GM19035 (cell line): ENCODE measurements around the gene WDR37.
"Not testable (repeated sequence)": the region's sequence is repeated elsewhere in the genome, so short reads cannot be mapped to it uniquely, and the experiment has no call there.

Source experiments
- ATAC-seq: cut with Tn5 transposase; IDR thresholded peaks from one replicate; pipeline ENCODE4 v1.9.1; 2021; ENCODE audit not compliant: unreplicated experiment

WDR37 gene

DNA sequence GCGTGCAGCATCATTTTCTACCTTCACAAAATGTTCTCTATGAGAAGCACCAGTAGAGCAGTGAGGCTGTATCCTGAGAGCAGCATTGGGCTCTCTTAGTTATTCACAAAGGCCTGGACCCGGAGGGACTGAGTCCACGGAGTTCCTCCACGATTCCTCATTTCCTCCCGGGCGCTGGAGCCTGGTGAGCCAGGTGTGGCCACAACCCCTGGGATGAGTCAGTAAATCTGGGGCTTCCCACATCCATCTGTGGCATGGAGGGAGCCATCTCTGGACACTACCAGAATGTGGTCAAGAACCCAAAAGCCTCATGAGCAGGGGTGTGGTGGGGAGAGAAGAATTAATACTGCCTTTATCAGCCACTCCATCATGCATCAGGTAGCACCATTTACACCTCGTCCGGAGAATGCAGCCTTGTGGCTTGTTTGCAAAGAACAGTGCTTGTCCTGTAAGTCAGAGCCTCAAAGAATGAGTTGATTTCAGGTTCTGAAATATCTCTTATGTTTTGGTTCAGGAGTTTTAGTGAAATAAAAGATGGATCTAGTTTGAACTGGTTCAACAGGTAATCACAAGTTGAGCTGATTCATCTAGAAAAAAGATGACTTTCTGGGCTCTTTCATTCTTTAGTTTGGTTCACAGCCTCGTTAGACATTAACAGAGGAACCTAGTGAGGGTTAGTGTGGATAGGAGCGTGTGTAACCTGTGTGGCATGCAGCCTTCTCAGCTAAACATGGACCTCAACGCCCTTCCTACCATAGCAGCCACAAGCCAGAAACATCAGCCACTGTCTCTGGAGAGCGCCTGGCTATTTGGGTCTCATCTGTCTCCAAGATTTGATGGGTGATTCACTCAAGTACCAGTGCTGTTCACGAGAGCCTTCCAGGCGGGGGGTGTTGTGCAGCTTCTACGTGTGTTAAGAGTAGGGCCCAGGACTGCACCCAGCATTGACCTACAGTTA, 95.2 kb downstream of the WDR37 start:
- no peak for ATAC-seq

DNA sequence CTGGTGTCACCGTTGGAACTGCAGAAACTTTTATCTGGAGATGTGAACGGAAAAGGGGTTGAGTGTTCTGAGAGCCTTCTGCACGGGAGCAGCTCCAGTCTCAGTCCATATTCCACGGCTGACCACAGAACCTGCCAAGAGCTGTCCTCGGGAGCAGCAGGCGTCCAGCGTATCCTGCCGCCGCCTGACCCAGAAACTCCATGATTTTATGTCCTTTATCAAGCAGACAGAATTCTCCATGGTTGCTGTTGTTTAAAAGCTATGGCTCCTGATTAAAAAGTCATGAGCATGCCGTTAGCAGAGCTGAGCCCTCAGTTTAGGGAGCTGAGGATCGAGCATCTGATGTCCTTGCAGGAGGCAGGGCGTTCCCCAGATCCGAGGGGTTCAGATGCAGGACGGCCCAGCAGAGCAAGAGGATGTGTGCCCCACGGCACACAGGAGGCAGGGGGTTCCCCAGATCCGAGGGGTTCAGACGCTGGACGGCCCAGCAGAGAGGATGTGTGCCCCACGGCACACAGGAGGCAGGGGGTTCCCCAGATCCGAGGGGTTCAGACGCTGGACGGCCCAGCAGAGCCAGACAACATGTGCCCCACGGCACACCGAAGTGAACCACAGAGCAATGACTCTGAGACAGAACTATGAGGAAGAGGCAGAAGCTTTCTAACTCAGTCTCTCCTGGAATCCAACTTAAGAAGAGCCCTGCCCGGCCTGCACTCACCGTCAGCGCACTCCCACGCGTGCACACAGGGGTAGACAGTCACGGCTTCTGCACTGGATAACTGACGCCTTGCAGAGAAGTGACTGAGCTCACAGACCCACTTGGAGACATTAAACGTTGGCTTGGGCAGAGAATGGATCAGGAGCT, 96.4 kb downstream of the WDR37 start:
- ATAC-seq = no peak

DNA sequence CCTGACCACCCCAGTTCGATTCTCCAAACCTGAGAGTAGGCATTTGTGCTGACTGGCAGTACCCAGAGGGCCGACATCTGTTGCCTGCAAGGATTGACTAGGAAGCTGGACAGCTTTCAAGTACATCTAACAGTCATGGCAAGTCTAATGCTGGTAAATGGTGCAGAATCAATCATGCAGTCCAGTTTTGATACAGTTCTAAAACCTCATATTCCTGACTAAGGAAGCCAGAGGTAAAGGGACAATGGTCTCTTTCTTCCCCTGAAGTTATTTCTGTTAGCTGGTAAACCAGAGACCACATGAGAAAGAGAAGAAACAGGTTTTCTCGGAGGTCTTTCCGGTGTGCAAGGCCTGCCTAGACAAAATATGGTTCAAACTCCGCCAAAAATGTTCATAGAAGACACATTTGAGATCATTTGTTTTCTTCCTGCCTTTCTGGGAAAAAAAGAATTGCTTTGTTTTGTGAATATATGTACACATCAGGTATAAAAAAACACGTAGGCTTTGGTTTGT, 97.1 kb downstream of the WDR37 start:
- no peak for ATAC-seq

DNA sequence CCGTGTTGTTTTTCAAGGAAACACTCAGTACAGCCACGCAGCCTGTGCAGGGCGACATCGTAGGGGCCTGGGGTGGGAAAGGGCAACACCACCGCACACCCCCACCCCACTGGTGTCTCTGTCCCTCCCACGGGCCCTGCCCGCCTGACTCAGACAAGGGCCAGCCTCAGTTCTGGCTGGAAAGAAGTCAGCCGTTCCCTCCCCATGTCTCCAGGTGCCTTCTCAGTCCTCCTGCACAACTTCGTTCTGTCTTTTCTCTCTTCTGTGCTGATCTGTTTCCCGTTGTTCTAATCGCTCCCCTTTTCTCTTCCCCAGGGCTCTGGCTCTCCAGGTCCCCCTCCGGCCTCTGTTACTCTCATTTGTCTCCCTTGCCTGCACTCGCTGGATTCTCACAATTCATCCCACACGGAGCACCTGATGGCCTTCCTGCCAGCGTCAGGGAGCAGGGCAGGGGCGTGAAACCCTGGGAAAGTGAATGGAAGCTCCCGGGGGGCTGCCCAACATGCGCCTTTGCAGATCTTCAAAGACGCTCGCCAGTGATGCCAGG, 97.7 kb downstream of the WDR37 start:
- no peak for ATAC-seq

DNA sequence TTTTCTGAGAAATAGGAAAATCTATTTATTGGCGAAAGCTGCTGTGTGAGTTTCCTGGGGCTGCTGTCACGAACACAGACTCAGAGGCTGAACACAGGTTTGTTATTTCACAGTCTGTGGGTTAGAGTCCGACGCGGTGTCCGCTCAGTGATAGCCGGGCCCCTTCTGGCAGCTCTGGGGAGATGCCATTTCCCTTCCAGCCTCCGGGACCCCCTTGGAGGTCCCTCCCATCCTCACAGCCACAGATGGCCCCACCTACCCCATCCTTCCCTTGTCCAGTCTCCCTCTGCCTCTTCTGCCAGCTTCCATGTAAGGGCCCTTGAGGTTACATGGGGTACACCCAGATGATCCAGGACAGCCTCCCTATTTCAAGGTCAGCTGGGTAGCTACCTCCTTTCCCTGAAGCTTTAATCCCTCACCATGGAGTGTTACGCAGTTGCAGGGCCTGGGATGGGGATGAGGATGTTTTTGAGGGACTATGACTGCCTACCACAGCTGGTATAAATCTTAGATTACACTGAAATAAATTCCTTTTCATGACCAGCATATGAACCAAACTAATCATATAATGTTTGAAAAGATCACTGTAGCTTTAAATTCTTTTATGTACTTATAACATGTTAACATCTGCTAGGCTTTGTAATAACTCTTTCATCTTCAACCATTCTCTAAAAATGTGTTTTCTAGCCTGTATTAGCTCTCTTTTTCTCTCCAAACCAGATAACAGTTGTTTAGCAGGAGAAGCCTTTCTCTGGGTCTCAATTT, 98.5 kb downstream of the WDR37 start:
- no peak for ATAC-seq

DNA sequence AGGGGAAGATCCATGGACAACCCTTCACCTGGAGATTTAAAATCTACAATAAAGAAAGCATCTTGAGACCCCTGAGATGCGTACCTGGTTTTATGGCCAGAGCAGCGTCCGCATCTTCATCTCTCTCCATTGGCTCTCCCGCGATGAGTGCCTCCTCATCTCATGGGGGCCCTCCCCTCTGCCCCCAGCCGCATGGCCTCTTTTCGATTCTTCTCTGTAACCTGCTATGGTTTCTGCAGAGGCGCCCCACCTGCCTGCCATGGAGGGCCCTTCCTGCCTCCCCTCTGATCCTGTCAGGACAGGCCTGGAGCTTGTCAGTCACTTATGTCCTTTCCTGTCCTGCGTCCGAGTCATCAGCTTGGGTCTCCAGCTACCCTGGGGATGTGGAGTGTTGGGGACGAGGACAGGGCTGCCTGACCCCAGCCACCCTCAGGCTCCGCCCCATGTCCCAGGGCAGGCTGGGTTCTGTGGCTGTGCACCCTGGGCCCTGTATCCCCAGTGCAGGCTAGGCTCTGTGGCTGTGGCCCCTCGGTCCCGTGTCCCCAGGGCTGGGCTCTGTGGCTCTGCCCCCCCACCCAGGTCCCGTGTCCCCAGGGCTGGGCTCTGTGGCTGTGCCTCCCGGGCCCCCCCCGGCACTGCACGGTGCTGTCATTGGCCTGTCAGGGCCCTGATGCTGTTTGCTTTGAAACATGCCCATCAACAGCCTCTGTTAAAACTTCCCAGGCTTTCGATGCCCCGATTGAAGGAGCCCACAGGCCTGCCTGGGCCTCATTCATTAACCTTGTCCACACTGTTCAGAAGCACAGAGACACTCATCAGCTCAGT, 99.8 kb downstream of the WDR37 start:
- no peak for ATAC-seq

DNA sequence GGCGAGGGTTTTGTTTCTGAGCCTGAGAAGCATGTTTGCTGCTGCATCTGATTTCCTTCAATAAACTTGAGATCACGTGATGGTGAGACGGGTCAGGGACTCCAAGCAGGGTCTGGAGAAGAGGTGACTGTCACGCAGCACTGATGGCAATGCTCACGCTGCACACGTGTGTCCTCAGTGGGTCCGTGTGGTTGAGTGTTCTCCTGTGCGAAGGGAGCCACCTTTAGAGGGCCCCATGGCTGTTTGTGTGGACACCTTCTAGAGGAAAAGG, 100.4 kb downstream of the WDR37 start:
- ATAC-seq = no peak

DNA sequence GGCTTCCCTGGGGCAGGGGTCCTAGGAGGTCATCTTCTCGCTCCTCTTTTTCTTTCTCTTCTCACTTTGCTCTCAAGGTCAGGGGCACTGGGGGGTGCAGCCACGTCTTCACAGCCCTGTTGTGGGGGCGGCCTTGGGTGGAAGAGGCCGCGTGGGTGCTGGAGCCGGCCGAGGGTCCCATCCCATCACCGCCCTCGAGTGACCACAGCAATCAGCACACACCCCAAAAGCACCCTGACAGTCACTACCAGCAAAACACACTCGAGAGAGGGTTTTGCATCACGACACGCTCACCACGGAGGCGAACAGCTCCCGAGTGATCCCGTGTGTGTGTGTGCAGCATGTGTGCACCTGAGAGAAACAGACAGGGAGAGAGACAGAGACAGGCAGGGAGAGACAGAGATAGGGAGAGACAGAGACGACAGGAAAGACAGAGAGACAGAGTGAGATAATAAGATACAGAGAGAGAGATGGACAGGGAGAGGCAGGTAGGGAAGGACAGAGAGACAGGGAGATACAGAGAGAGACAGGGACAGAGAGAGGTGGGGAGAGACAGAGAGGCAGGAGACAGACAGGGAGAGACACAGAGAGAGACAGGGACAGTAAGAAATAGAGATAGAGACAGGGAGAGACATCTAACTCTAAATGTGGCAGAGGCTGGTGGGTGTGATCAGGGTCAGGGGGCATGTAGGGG, 100.9 kb downstream of the WDR37 start:
- ATAC-seq = no peak

DNA sequence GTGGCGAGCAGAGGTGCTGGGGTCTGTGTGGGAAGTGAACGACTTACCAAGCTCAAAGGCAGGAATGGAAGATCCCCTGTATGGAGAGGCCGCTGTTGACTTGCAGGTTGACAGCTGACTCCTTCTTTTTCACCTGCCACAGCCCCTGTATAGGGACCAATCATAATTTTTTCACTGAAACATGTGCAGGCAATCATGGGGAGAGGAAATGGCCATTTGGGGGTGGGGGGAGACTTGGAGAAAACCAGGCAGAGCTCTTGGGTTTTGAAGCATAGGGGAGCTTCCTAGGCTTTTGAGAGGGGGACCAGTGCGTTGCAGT, 101.4 kb downstream of the WDR37 start:
- ATAC-seq = no peak

DNA sequence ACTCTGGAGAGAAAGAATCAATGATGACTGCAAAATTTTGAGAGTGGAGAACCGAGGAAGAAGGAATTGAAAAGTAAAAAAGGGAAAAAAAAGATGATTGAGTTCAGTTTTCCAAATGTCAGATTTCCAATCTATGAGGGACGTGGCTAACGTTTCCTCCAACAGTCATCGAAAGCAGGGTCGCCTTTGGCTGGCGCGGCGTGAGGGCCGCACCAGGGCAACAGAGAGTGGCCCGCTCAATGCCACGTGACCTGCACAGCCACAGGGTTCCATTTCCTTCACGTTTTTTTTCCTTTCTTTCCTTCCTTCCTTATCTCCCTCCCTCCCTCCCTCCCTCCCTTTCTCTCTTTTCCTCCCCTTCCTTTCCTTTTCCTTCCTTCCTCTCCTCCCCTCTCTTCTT, 101.9 kb downstream of the WDR37 start:
- no peak for ATAC-seq

DNA sequence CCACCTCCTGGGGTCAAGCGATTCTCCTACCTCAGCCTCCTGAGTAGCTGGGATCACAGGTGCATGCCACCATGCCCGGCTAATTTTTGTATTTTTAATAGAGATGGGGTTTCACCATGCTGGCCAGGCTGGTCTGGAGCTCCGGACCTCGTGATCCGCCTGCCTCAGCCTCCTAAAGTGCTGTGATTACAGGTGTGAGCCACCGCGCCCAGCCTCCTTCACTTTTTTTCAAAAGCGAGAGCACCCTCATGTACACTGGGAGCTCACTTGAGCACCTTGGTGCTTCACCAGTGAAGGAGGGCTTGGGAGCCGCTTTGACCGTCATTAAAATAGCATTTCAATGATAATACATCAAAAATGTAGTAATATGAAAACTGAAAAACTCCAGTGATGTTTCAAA, 102.4 kb downstream of the WDR37 start:
- not testable (repeated sequence) for ATAC-seq

DNA sequence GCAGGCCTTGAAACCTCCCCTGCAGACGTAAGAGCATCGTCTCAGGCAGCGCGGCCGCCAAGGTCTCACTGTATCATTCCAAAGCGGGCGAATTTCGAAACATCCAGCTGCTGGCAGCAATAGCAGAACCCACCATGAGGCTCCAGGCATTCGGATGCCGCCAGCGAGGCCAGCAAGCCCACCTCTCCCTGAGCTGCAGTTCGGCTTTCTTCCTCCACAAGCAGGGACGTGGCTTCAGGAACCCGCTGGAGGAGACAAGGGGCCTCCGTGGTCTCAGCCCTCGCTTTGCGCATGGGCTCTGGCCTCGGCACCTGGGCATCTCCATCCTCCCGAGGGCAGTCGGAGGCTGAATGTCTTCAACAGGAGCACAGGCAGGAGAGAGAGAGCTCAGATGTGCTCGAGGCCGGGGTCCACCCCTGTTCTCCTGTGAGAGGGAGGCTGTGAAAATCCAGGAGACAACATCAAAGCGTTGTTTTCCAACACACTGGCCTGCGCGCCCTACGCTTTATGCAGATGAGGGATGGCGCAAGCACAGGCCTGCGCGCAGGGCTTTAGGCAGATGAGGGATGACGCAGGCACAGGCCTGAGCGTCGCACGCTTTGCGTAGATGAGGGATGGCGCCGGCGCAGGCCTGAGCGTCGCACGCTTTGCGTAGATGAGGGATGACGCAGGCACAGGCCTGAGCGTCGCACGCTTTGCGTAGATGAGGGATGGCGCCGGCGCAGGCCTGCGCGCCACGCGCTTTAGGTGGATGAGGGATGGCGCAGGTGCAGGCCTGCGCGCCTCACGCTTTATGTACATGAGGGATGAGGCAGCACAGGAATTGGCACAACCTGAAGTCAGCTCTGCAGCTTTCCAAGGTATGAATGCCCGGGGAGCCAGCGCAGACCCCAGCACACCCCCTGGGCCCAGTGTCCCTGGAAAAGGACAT, 103.2 kb downstream of the WDR37 start:
- no peak for ATAC-seq

DNA sequence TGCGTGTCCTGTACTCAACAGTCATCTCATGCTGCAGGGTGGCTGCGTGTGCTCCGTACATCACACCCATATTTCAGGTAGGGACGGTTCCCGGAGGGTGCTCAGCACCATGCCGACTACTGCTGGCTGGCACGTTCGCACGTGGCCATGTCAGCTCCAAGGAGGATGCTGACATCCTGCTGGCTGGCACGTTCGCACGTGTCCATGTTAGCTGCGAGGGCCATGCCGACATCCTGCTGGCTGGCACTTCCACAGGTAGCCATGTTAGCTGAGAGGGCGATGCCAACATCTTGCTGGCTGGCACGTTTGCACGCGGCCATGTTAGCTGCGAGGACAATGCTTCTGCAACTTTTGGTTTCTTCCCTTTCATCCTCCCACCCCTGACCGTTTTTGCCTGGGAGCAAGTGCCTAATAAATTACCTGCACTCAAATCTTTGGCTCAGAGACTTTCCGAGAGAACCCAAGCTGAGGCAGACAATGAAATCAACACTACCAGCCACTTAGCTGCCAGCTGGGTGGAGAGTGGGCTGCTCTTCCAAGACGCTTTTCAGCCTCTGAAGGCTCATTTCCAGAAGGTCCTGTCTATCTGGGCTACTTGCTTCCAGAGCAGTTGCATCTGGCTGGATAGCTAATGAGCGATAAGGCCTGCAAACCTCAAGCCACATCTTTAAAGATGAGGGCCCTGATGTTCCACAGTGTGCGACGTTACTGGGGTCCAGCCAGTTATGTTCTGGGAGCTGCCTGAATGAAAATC, 104.6 kb downstream of the WDR37 start:
- no peak for ATAC-seq

DNA sequence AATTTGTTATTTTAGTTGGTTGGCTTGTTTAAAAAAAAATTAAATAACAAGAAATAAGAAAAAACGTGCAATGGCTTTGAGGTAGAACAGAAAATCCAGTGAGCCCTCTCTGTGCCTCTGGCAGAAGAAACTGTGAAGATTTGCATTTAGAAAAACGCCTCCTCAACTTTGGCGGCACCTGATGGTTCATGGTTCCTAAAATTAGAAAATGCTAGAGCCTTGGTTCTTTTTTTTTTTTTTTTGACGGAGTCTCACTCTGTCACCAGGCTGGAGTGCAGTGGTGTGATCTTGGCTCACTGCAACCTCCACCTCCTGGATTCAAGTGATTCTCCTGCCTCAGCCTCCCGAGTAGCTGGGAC, 105.1 kb downstream of the WDR37 start:
- not testable (repeated sequence) for ATAC-seq

DNA sequence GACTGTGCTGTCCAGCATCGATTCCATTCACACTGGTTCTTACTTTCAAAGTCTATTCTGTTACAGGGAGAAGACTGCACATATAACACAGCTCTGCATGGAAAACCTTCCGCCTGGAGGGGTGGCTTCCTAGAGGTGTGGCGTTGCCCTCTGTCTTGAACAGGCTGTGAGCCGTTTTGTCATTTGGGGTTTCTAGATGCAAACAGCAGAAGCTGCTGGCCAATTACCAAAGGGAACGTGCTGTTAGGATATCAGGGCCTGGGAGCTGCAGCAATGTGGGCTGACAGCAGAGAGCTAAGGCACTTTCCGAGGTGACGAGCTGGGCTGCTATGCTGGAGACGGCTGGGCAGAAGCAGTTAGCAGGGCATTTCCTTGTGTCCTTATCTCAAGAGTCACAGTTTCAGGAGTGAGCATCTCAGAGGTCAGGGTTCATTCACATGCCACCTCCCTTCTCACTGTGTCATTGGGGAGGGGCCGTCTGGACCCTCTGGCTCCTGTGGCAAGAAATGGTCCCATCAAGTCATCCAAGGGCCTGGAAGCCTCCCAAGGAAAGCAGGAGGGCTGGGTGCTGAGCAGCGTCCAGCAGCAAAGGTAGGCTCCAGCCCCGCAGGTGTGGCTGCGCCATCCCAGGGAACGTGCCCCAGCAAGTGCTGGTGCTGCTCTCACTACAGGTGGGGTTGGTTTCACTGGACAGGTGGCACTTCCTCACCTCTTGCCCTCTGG, 106.5 kb downstream of the WDR37 start:
- no peak for ATAC-seq

DNA sequence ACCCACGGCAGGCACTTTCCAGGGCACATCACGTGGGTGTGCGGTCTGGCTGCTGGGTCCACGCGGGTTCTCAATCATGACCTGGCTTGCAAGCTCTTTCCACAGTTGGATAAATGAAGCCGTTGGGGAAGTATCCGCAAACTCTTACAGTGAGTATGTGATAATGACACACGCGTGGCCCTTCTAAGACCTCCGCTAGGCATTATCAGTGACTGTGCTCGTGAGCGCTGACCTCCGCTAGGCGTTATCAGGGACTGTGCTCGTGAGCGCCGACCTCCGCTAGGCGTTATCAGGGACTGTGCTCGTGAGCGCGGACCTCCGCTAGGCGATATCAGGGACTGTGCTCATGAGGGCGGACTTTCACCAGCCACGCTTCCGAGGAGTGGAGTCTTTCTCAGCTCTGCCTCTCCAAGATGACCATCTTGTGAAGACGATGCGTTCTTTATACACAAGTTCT, 107.0 kb downstream of the WDR37 start:
- no peak for ATAC-seq

DNA sequence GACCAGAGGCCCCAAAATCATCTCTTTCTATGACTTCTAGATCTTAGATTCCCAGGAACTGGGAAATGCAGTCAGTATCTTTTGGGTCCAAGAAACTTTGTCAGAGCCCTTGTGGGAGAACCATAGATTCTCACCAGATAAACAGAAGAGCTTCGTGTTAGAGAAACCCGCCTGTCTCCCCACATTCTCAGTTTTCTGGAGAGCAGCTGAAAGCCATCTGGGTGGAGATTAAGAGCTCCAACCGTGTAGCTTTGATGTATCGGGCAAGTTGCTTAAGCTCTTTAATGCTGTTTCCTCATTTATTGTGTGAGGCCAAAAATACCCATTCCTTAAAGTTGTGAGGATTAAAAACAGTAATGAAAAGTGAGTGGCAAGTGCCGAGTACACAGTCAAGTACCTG, 107.6 kb downstream of the WDR37 start:
- no peak for ATAC-seq
